GM12872 (cell line): ENCODE data around the gene AGAP1.

Source experiments
- CTCF ChIP-seq: IDR thresholded peaks from 3 replicates; pipeline ENCODE4 v1.5.1; 2011; ENCODE audit warnings: low read depth, mild to moderate bottlenecking, low read length, moderate library complexity; ENCODE audit not compliant: insufficient read depth

Gene AGAP1

GRCh38 chr2:235793163-235793752, 299.4 kb downstream of the AGAP1 start:
- TF ChIP-seq CTCF: peak; percentile 53

GRCh38 chr2:235799281-235799680, 305.4 kb downstream of the AGAP1 start:
- no peak for TF ChIP-seq CTCF

GRCh38 chr2:235802542-235802941, 308.7 kb downstream of the AGAP1 start:
- TF ChIP-seq CTCF: no peak

GRCh38 chr2:235803028-235803427, 309.2 kb downstream of the AGAP1 start:
- TF ChIP-seq CTCF: no peak

GRCh38 chr2:235804676-235805075, 310.8 kb downstream of the AGAP1 start:
- no peak for TF ChIP-seq CTCF

- no peak for TF ChIP-seq CTCF
Measured at GRCh38 chr2:235806986-235807750, 313.3 kb downstream of the AGAP1 start.

GRCh38 chr2:235808366-235808765, 314.5 kb downstream of the AGAP1 start:
- no peak for TF ChIP-seq CTCF
